DND-41 (cell line): ENCODE data around the gene DGKA.
"Not testable (repeated sequence)": the region's sequence is repeated elsewhere in the genome, so short reads cannot be mapped to it uniquely, and the experiment has no call there.

Source experiments
- EZH2 ChIP-seq: IDR thresholded peaks from 3 replicates; pipeline ENCODE4 v1.6.1; 2012; ENCODE audit warnings: borderline replicate concordance, low read depth, mild to moderate bottlenecking, moderate library complexity, low read length, inconsistent platforms; ENCODE audit not compliant: severe bottlenecking
- TF ChIP-seq, protein P1 (sequence below): IDR thresholded peaks from 2 replicates; pipeline ENCODE4 v1.5.1; 2012; ENCODE audit warnings: borderline replicate concordance, low read length, moderate library complexity, mild to moderate bottlenecking; ENCODE audit not compliant: poor library complexity, severe bottlenecking; ENCODE audit errors: extremely low read depth

DNA sequence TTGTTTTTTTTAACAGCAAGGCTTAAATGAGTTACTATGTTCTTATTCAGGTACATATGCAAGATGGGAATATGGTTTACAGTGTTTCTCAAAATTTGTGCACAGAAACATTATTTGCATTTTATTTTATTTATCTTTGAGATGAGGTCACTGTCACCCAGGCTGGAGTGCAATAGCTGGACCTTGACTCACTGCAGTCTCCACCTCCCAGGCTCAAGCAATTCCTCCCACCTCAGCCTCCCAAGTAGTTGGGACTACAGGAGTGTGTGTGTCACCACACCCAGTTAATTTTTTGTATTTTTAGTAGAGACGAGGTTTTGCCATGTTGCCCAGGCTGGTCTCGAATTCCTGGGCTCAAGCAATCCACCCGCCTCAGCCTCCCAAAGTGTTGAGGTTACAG is 11.9 kb upstream of the DGKA start:
- TF ChIP-seq, protein P1, sequence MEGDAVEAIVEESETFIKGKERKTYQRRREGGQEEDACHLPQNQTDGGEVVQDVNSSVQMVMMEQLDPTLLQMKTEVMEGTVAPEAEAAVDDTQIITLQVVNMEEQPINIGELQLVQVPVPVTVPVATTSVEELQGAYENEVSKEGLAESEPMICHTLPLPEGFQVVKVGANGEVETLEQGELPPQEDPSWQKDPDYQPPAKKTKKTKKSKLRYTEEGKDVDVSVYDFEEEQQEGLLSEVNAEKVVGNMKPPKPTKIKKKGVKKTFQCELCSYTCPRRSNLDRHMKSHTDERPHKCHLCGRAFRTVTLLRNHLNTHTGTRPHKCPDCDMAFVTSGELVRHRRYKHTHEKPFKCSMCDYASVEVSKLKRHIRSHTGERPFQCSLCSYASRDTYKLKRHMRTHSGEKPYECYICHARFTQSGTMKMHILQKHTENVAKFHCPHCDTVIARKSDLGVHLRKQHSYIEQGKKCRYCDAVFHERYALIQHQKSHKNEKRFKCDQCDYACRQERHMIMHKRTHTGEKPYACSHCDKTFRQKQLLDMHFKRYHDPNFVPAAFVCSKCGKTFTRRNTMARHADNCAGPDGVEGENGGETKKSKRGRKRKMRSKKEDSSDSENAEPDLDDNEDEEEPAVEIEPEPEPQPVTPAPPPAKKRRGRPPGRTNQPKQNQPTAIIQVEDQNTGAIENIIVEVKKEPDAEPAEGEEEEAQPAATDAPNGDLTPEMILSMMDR: not testable (repeated sequence)
- not testable (repeated sequence) for TF ChIP-seq EZH2
